Neural cell (in vitro differentiated cells): Measurements from ENCODE around the gene PDE2A. TPM values are rescaled to one million over a fixed set of nuclear protein-coding genes. Genes with fewer than 3 reads are reported as not detected.

Source experiments
- H2AFZ ChIP-seq: fragments of 200-600, 300-800 bp; sonication (generic), shearing (Covaris generic); 2 replicates; pipeline ENCODE4 v1.6.0; 2014; ENCODE audit warnings: low read depth, mild to moderate bottlenecking, antibody characterized with exemption, low read length, moderate library complexity
- H3F3A ChIP-seq: fragments of 200-600 bp; shearing (Covaris generic); 2 replicates; pipeline ENCODE4 v1.6.1; 2016; ENCODE audit warnings: mild to moderate bottlenecking, moderate library complexity, mixed read lengths, antibody characterized with exemption, low read length; ENCODE audit not compliant: insufficient read depth, poor library complexity, severe bottlenecking
- H3K27ac ChIP-seq: fragments of 200-600, 300-800 bp; sonication (generic), shearing (Covaris generic); 2 replicates; pipeline ENCODE4 v1.5.1; 2014; ENCODE audit warnings: mild to moderate bottlenecking, low read length, moderate library complexity
- H3K27me3 ChIP-seq: fragments of 300-800, 200-600 bp; sonication (generic), shearing (Covaris generic); 2 replicates; pipeline ENCODE4 v1.6.0; 2014; ENCODE audit warnings: mild to moderate bottlenecking, low read depth, low read length, moderate library complexity; ENCODE audit not compliant: insufficient read depth
- H3K36me3 ChIP-seq: fragments of 300-800, 200-600 bp; sonication (generic), shearing (Covaris generic); 2 replicates; pipeline ENCODE4 v1.5.1; 2014; ENCODE audit warnings: mild to moderate bottlenecking, antibody characterized with exemption, low read length, moderate library complexity; ENCODE audit not compliant: insufficient read depth
- H3K4me2 ChIP-seq: fragments of 300-800, 200-600 bp; sonication (generic), shearing (Covaris generic); 2 replicates; pipeline ENCODE4 v1.6.0; 2014; ENCODE audit warnings: mild to moderate bottlenecking, low read length
- H3K4me3 ChIP-seq: fragments of 300-800, 200-600 bp; sonication (generic), shearing (Covaris generic); 2 replicates; pipeline ENCODE4 v1.5.1; 2014; ENCODE audit warnings: mild to moderate bottlenecking, low read length, moderate library complexity
- H3K79me2 ChIP-seq: fragments of 200-600 bp; shearing (Covaris generic); replicated peaks from 2 replicates; pipeline ENCODE4 v1.6.0; 2014; ENCODE audit warnings: mild to moderate bottlenecking, low read length, moderate library complexity; ENCODE audit not compliant: insufficient read depth
- H3K9ac ChIP-seq: fragments of 300-800, 200-600 bp; sonication (generic), shearing (Covaris generic); 2 replicates; pipeline ENCODE4 v1.6.1; 2016; ENCODE audit warnings: mild to moderate bottlenecking, low read length, mixed read lengths
- H3K9me2 ChIP-seq: fragments of 200-600 bp; shearing (Covaris generic); 2 replicates; pipeline ENCODE4 v1.6.1; 2016; ENCODE audit warnings: mild to moderate bottlenecking, low read length, mixed read lengths; ENCODE audit not compliant: insufficient read depth
- H3K9me3 ChIP-seq: fragments of 200-600, 300-800 bp; sonication (generic), shearing (Covaris generic); 2 replicates; pipeline ENCODE4 v1.6.1; 2016; ENCODE audit warnings: mild to moderate bottlenecking, mixed run types, low read length, moderate library complexity, mixed read lengths
- H4K20me1 ChIP-seq: fragments of 200-600 bp; shearing (Covaris generic); 2 replicates; pipeline ENCODE4 v1.6.1; 2016; ENCODE audit warnings: mild to moderate bottlenecking, mixed run types; ENCODE audit not compliant: insufficient read depth
- EP300 ChIP-seq: fragments of 450-650 bp; conservative IDR thresholded peaks from 2 replicates; pipeline ENCODE4 v1.6.1; 2014; ENCODE audit warnings: antibody characterized with exemption, mild to moderate bottlenecking, moderate library complexity; ENCODE audit not compliant: poor library complexity, severe bottlenecking
- EZH2 ChIP-seq: fragments of 200-600, 300-800 bp; shearing (Covaris generic), sonication (generic); IDR thresholded peaks from 2 replicates; pipeline ENCODE4 v1.6.1; 2014; ENCODE audit warnings: antibody characterized with exemption, low read length, borderline replicate concordance, mild to moderate bottlenecking; ENCODE audit not compliant: insufficient read depth, poor library complexity, severe bottlenecking
- MXI1 ChIP-seq: fragments of 450-650 bp; conservative IDR thresholded peaks from 2 replicates; pipeline ENCODE4 v1.6.1; 2014; ENCODE audit warnings: antibody characterized with exemption, mild to moderate bottlenecking; ENCODE audit not compliant: poor library complexity, severe bottlenecking
- POLR2AphosphoS5 ChIP-seq: IDR thresholded peaks from 2 replicates; pipeline ENCODE4 v1.6.1; 2012
- RAD21 ChIP-seq: fragments of 450-650 bp; conservative IDR thresholded peaks from 2 replicates; pipeline ENCODE4 v1.6.1; 2014; ENCODE audit warnings: antibody characterized with exemption, mild to moderate bottlenecking, moderate library complexity
- SMC3 ChIP-seq: fragments of 450-650 bp; conservative IDR thresholded peaks from 2 replicates; pipeline ENCODE4 v1.6.1; 2014; ENCODE audit warnings: antibody characterized with exemption, mild to moderate bottlenecking, moderate library complexity; ENCODE audit not compliant: poor library complexity
- TAF1 ChIP-seq: IDR thresholded peaks from 2 replicates; pipeline ENCODE4 v1.6.1; 2012; ENCODE audit warnings: low read depth
- polyA plus RNA-seq: library from polyadenylated mRNA; depleted of rRNA; stranded (reverse); fragments of >200 nt; gene quantifications from 2 replicates; pipeline ENCODE4 v1.2.3, GENCODE V29; 2014
- TF ChIP-seq, protein P1 (sequence below): IDR thresholded peaks from 2 replicates; pipeline ENCODE4 v1.6.1; 2012; ENCODE audit warnings: borderline replicate concordance
- TF ChIP-seq, protein P2 (sequence below): fragments of 450-650 bp; IDR thresholded peaks from 2 replicates; pipeline ENCODE4 v1.5.1; 2014; ENCODE audit warnings: antibody characterized with exemption, mild to moderate bottlenecking, moderate library complexity; ENCODE audit not compliant: poor library complexity, severe bottlenecking

The PDE2A gene
- polyA plus RNA-seq, 1 donor from 2014 or later = 11.6 TPM

- Histone ChIP-seq H3K4me3 (peak overlapping the region; percentile 15), H4K20me1 (no peaks in the 10 kb centered on the region), H3K36me3 (no peaks in the 10 kb centered on the region), H3K27ac (no peak overlapping the region), H3F3A (no peaks in the 10 kb centered on the region), H3K79me2 (no peaks in the 10 kb centered on the region), H3K27me3 (peaks cover 38% of the 10 kb centered on the region), H3K9me2 (no peaks in the 10 kb centered on the region), H2AFZ (no peak overlapping the region), H3K9ac (no peak overlapping the region), H3K9me3 (no peaks in the 10 kb centered on the region), H3K4me2 (no peak overlapping the region)
- TF ChIP-seq EZH2 (no peak), RAD21 (no peak), EP300 (no peak), POLR2AphosphoS5 (no peak), MXI1 (no peak), TAF1 (no peak), SMC3 (no peak)
- TF ChIP-seq, protein P1, sequence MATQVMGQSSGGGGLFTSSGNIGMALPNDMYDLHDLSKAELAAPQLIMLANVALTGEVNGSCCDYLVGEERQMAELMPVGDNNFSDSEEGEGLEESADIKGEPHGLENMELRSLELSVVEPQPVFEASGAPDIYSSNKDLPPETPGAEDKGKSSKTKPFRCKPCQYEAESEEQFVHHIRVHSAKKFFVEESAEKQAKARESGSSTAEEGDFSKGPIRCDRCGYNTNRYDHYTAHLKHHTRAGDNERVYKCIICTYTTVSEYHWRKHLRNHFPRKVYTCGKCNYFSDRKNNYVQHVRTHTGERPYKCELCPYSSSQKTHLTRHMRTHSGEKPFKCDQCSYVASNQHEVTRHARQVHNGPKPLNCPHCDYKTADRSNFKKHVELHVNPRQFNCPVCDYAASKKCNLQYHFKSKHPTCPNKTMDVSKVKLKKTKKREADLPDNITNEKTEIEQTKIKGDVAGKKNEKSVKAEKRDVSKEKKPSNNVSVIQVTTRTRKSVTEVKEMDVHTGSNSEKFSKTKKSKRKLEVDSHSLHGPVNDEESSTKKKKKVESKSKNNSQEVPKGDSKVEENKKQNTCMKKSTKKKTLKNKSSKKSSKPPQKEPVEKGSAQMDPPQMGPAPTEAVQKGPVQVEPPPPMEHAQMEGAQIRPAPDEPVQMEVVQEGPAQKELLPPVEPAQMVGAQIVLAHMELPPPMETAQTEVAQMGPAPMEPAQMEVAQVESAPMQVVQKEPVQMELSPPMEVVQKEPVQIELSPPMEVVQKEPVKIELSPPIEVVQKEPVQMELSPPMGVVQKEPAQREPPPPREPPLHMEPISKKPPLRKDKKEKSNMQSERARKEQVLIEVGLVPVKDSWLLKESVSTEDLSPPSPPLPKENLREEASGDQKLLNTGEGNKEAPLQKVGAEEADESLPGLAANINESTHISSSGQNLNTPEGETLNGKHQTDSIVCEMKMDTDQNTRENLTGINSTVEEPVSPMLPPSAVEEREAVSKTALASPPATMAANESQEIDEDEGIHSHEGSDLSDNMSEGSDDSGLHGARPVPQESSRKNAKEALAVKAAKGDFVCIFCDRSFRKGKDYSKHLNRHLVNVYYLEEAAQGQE = no peak
- TF ChIP-seq, protein P2, sequence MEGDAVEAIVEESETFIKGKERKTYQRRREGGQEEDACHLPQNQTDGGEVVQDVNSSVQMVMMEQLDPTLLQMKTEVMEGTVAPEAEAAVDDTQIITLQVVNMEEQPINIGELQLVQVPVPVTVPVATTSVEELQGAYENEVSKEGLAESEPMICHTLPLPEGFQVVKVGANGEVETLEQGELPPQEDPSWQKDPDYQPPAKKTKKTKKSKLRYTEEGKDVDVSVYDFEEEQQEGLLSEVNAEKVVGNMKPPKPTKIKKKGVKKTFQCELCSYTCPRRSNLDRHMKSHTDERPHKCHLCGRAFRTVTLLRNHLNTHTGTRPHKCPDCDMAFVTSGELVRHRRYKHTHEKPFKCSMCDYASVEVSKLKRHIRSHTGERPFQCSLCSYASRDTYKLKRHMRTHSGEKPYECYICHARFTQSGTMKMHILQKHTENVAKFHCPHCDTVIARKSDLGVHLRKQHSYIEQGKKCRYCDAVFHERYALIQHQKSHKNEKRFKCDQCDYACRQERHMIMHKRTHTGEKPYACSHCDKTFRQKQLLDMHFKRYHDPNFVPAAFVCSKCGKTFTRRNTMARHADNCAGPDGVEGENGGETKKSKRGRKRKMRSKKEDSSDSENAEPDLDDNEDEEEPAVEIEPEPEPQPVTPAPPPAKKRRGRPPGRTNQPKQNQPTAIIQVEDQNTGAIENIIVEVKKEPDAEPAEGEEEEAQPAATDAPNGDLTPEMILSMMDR = no peak
These were observed 89.8 kb downstream of the PDE2A start for GRCh38 chr11:72584293-72584938.

DNA sequence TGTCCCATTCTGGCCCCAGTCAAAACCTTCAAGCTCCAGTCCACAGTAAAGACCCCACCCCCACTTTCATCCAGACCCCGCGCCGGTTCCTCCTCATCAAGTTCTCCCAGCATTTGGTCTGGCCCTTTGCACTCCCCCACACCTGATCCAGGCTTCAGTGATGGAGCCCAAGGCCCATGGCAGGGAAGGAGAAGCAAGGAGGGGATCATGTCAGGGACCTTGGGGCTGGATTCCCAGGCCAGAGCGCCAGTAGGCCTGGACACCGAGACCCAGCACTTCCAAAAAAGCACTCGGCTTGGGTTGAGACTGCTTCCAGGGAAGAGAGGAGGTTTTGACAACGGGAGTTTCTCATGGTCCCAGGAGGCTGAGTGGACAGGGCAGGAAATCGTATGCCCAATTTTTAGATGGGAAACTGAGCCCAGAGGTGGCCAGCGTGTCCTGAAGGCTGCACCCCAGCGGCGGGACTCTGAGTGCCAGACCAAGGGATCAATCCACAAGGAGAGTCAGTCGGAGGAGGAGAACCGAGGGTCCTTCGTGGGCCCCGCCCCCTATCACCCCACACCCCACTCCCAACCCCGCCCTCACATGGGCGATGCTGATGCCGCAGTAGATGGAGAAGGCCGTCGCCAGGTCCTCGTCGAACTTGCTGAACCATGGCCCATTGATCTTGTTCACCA lies 90.5 kb downstream of the PDE2A start:
- Histone ChIP-seq H3K9ac (no peak overlapping the region), H3K9me2 (no peaks in the 10 kb centered on the region), H3K27ac (no peak overlapping the region), H2AFZ (no peak overlapping the region), H3K9me3 (no peaks in the 10 kb centered on the region), H3K36me3 (no peaks in the 10 kb centered on the region), H4K20me1 (no peaks in the 10 kb centered on the region), H3F3A (no peaks in the 10 kb centered on the region), H3K4me3 (no peak overlapping the region), H3K27me3 (peaks cover 31% of the 10 kb centered on the region), H3K79me2 (no peaks in the 10 kb centered on the region), H3K4me2 (no peak overlapping the region)
- TF ChIP-seq RAD21 = no peak
- TF ChIP-seq, protein P1 = no peak
- TF ChIP-seq MXI1 = no peak
- TF ChIP-seq TAF1 = no peak
- TF ChIP-seq POLR2AphosphoS5 = no peak
- no peak for TF ChIP-seq EP300
- TF ChIP-seq, protein P2 = no peak
- TF ChIP-seq EZH2 = no peak
- no peak for TF ChIP-seq SMC3
